Vagina (tissue), 2 donors: ENCODE results near the gene ACOX3.

Experiments used
- CTCF ChIP-seq, 3 experiments: fragments of 450-650 bp in 2 of 3; fragments of 200-600 bp in 1 of 3; sonication (generic) in 1 of 3; IDR thresholded peaks; one replicate each; pipeline ENCODE4 v1.5.1; 2017 to 2019; ENCODE audit warnings: antibody characterized with exemption in 3 of 3, mild to moderate bottlenecking in 2 of 3, moderate library complexity in 2 of 3
- POLR2A ChIP-seq, 2 donors: fragments of 450-650 bp; IDR thresholded peaks; one replicate each; pipeline ENCODE4 v1.6.1; 2017; ENCODE audit warnings: antibody characterized with exemption in 2 of 2, mild to moderate bottlenecking in 2 of 2, moderate library complexity in 2 of 2

GRCh38 chr4:8374851-8375649 lies 65.5 kb downstream of the ACOX3 start:
- TF ChIP-seq CTCF (IDR thresholded peaks at IDR 0.05): no peak
- TF ChIP-seq POLR2A (IDR thresholded peaks at IDR 0.05): no peak
